ENCODE data around the gene SPATA2L.
"Not testable (repeated sequence)": the region's sequence is repeated elsewhere in the genome, so short reads cannot be mapped to it uniquely, and the experiment has no call there.

The SPATA2L gene

DNA sequence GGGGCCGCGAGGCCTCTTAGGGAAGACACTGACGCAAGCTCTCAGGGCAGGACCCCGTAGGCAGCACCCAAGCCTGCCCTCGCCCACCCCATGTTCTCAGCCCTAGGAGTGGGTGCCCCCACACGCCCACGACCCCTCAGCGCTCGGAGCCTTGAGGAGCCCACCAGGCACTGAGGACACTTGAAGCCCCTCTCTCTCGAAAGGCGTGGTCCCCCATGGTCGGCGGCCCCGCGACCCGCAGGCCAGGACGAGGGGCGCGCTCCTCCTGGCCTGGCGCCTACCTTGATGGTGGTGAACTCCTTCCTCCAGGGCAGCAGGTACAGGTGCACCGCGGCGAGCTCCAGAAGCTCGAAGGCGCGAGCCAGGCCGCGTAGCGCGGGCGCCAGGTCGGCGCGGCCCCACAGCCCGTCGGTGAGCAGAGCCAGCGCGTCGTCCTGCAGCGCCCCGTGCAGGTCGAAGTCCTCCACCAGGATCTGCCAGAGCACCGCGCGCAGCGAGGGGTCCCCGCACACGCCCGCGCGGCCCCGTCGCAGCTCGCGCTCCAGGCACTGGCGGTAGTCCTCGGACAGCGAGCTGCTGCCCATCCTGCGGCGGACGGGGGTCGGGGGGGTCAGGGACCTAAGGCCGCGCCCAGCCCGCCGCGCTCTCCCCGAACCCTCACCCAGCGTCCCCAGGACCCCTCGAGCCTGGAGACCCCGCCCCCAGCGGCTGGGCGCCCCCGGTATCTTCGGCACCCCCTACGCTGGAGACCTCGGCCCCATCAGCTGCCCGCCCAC, 668 bp downstream of the SPATA2L start:
- TF ChIP-seq, protein P1, sequence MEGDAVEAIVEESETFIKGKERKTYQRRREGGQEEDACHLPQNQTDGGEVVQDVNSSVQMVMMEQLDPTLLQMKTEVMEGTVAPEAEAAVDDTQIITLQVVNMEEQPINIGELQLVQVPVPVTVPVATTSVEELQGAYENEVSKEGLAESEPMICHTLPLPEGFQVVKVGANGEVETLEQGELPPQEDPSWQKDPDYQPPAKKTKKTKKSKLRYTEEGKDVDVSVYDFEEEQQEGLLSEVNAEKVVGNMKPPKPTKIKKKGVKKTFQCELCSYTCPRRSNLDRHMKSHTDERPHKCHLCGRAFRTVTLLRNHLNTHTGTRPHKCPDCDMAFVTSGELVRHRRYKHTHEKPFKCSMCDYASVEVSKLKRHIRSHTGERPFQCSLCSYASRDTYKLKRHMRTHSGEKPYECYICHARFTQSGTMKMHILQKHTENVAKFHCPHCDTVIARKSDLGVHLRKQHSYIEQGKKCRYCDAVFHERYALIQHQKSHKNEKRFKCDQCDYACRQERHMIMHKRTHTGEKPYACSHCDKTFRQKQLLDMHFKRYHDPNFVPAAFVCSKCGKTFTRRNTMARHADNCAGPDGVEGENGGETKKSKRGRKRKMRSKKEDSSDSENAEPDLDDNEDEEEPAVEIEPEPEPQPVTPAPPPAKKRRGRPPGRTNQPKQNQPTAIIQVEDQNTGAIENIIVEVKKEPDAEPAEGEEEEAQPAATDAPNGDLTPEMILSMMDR (conservative IDR thresholded peaks at IDR 0.05), result no peak
- no peak for TF ChIP-seq ZFX (IDR thresholded peaks at IDR 0.05)
- H3K27ac ChIP-seq, result peak overlapping the region; percentile 89

DNA sequence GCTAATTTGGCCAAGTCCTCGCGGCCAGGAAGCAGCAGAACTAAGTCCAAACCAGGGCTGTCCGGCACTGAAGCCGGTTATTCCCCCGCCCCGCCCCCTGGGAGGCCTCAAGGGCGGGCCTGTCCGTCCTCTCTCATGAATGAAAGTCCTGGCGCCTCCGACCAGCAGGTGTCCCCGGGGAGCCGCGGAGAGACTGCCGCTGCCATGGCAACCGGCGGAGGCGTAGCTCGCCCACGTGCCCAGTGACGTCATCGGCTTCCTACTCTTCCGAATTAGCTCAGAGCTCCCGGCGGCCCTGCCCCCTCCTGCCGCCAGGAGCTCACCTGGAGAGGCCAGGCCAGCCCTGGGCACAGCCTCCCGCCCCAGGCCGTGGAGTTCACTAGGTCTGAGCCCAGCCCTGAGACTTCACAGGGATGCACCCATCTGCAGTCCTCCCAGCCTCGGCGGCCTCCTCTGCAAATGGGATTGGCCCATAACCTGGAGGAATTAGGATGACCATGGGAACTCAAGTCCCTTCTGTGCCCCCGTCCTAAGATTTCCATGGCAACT, 1.3 kb downstream of the SPATA2L start:
- H3K27ac ChIP-seq, result peak overlapping the region; percentile 89
- no peak for TF ChIP-seq ZFX (IDR thresholded peaks at IDR 0.05)
- TF ChIP-seq, protein P1 (conservative IDR thresholded peaks at IDR 0.05), result peak; percentile 70

DNA sequence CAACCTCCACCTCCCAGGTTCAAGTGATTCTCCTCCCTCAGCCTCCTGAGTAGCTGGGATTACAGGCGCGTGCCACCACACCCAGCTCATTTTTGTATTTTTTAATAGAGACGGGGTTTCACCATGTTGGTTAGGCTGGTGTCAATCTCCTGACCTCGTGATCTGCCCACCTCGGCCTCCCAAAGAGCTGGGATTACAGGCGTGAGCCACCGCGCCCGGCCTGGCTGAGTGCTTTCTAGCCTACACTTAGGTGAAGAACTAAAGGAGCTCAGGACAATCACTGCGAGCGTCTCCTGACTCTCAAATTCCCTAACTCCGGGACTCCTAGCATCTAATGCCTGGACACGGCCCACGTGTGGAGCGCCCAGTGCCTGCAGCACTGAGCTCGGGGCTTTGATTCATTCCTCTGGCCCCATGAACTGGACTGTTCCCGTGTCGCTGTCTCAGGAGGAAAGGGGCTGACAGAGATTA, 1.8 kb downstream of the SPATA2L start:
- H3K27ac ChIP-seq, result peak overlapping the region; percentile 89

DNA sequence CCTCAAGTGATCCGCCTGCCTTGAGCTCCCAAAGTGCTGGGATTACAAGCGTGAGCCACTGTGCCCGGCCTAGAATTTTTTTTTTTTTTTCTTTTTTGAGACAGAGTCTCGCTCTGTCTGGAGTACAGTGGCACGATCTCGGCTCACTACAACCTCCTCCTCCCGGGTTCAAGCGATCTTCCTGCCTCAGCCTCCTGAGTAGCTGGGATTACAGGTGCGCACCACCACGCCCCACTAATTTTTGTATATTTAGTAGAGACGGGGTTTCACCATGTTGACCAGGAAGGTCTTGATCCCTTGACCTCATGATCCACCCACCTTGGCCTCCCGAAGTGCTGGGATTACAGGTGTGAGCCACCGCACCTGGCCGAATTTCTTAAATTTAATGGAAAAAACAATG, 2.8 kb downstream of the SPATA2L start:
- H3K27ac ChIP-seq, result not testable (repeated sequence)

DNA sequence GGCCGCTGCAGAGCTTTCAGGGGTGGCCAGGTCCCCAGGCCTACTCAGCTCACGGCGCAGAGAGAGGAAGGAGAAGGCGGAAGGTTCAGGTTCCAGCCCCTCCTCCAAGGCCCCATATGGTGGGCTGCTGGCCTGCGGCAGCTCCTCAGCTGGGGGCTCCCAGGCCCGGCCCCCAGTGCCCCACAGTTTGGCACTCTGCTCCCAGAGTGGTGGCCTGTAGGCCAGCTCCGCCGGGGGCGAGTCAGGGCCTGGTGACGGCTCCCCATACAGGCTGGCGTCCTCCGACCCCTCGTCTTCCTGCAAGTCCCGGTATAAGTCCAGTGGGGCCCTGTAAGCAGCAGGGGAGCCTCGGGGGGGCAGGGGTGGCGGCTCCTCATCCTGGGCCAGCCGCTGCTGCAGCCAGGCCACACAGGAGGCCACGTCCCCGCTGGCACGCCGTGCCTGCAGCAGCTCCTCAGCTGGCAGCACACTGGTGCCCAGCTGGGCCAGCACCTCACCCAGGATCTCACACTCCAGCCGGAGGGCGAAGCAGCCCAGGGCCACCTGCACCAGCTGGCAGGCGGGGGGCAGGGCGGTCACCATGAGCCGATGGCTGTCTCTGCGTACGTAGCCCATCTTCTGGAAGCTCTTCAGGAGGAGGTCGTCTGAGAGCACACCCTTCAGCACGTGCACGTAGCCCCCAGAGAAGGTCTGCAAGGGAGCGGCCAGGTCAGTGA, 3.7 kb downstream of the SPATA2L start:
- H3K27ac ChIP-seq, result no peak overlapping the region

DNA sequence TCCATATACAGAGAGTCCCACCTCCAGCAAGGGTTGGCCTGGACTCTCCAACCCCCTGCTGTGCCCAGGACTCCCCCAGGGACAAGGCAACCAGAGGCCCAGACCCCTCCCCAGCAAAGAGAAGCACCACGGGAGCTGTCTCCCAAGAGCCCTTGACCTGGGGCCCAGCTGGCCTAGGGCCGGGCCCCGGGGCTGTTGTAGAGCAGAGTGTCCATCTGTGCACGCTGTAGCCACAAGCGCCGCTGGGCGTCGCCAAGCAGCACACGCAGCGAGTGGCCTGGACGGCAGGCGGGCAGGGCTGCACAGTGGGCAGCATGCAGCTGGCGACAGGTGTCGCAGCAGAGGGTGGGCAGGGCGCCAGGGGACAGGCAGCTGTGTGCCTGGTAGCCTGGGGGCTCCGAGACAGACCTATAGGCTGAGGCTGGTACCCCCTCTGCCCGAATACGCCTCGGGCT, 4.3 kb downstream of the SPATA2L start:
- TF ChIP-seq, protein P1 (conservative IDR thresholded peaks at IDR 0.05), result no peak
- TF ChIP-seq ZFX (IDR thresholded peaks at IDR 0.05), result no peak
- H3K27ac ChIP-seq, result no peak overlapping the region

More for the DNA sequence above, 3.7 kb downstream of the SPATA2L start:
- TF ChIP-seq, protein P1 (conservative IDR thresholded peaks at IDR 0.05), result no peak
- TF ChIP-seq ZFX (IDR thresholded peaks at IDR 0.05), result no peak

DNA sequence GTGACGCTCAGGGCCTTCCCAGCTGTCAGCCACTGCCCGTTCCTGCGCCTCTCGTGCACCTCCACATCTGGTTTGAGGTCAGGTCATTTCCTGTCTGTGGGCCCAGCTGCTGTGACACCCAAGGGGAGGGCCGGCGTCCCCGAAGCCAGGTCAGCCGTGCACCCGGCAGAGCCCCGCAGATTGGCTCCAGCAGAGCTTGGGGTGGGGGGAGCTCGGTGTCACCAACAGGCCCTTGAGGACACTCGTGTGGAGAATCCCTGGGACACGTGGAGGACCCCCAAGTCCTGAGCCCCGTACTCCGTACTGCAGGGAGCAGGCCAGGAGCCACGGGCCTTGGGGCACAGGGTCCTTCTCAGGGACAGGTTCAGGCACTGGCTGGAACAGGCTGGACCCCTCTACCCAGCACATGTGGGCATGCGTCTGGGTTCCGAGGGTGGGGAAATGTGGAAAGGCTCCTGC, 4.8 kb downstream of the SPATA2L start:
- no peak for TF ChIP-seq ZFX (IDR thresholded peaks at IDR 0.05)
- TF ChIP-seq, protein P1 (conservative IDR thresholded peaks at IDR 0.05), result no peak

More for the DNA sequence above, 4.8 kb downstream of the SPATA2L start:
- H3K27ac ChIP-seq, result no peak overlapping the region

All from C4-2B (cell line).